ENCODE measurements around the gene RTP3.
A peak's percentile ranks its signal among the peaks of the same experiment; 100 is the strongest.

The RTP3 gene

DNA sequence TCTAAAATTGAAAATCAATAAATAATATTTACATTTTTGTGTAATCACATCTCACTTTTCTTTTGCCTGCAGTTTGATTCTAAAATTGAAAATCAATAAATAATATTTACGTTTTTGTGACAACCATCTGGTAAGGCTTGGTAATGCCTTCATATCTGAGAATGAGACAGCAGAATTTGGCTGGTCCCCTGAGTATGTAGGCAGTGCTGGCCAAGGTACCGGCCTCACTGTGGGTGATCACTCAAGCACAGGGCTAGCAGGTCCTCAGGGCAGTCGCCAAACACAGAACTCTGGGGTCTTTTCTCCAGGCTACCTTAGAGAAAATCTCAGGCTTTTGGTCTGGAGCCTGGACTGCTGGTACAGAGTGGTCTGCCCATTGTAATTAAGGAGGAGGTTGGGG lies 26.2 kb downstream of the RTP3 start:
- H3K4me3 ChIP-seq (ENCODE audit: low read length), result no peak overlapping the region
- DNase-seq (ENCODE audit: low read depth), result no peak
- TF ChIP-seq, protein P1, sequence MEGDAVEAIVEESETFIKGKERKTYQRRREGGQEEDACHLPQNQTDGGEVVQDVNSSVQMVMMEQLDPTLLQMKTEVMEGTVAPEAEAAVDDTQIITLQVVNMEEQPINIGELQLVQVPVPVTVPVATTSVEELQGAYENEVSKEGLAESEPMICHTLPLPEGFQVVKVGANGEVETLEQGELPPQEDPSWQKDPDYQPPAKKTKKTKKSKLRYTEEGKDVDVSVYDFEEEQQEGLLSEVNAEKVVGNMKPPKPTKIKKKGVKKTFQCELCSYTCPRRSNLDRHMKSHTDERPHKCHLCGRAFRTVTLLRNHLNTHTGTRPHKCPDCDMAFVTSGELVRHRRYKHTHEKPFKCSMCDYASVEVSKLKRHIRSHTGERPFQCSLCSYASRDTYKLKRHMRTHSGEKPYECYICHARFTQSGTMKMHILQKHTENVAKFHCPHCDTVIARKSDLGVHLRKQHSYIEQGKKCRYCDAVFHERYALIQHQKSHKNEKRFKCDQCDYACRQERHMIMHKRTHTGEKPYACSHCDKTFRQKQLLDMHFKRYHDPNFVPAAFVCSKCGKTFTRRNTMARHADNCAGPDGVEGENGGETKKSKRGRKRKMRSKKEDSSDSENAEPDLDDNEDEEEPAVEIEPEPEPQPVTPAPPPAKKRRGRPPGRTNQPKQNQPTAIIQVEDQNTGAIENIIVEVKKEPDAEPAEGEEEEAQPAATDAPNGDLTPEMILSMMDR (IDR thresholded peaks at IDR 0.05; ENCODE audit: insufficient read depth, low read depth, low read length, missing control alignments), result no peak

DNA sequence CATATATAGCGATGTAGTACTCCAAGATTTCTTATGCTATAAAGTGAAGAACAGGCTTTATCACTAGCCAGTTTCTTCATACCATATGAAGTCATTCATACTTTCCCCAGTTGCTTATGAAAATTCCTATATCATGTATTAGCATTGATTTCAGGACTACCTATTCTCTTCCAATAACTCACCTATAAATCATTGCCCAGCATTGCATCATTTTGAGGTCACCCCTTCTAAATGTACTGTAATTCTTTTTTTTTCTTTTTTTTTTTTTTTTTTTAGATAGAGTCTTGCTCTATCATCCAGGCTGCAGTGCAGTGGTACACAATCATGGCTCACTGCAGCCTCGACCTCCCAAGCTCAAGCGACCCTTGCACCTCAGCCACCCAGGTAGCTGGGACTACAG lies 27.1 kb downstream of the RTP3 start:
- H3K4me3 ChIP-seq (ENCODE audit: low read length), result no peak overlapping the region
- TF ChIP-seq, protein P1 (IDR thresholded peaks at IDR 0.05; ENCODE audit: insufficient read depth, low read depth, low read length, missing control alignments), result no peak
- DNase-seq (ENCODE audit: low read depth), result no peak

DNA sequence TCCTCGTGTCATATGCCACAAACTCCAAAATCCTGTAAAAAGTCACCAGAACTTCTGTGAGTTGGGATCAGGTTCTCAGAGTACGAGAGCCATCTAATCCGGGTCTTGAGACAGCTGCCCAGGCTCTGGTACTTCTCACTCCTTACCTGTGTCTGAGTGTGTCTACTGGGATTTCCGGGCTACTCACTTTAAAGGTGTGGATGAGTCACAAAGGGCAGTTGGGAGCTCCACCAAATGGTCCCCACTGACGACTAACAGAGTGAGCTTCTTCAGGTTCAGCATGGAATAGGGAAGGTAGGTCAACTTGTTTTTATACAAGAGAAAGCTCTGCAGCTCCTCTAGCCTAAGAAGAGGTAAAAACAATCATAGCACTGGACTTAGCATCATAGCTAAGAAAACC lies 29.5 kb downstream of the RTP3 start:
- H3K4me3 ChIP-seq (ENCODE audit: low read length), result no peak overlapping the region
- DNase-seq (ENCODE audit: low read depth), result peak; percentile 58
- TF ChIP-seq, protein P1 (IDR thresholded peaks at IDR 0.05; ENCODE audit: insufficient read depth, low read depth, low read length, missing control alignments), result no peak

DNA sequence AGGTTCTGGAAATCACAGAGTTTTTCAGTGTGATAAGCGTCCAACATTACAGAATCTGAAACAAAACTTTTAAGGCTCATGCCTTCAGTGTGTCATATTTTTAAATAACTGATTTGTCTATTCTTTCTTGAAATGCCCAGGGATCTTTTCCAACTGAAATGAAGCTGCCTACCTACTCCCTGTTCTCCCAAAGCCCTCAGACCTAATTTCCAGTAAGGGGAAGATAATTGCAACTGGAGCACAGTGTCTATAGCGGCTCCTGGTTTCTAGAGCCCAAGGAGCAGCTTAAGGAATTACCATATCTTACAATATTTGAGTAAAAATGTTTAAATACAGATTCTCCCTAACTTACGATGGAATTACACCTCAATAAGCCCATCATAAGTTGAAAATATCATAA lies 35.3 kb downstream of the RTP3 start:
- TF ChIP-seq, protein P1 (IDR thresholded peaks at IDR 0.05; ENCODE audit: insufficient read depth, low read depth, low read length, missing control alignments), result no peak
- no peak overlapping the region for H3K4me3 ChIP-seq (ENCODE audit: low read length)
- no peak for DNase-seq (ENCODE audit: low read depth)

DNA sequence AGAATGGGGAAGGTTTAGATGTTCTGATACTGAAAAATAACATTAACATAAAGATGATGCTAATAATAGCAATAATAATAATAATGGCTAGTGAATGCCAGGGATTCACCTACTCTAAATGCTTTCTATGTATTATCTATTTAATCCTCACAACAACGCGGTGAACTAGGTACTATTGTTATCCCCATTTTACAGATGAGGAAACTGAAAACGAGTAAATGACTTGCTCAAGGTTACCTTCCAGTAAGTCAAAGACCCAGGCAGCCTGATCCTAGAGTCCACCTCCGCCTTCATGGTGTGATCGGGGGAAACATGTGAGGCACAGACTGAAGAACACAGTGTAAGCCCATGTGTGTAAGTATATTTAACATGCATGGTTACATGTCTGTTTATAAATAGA lies 38.0 kb downstream of the RTP3 start:
- no peak overlapping the region for H3K4me3 ChIP-seq (ENCODE audit: low read length)
- no peak for DNase-seq (ENCODE audit: low read depth)
- TF ChIP-seq, protein P1 (IDR thresholded peaks at IDR 0.05; ENCODE audit: insufficient read depth, low read depth, low read length, missing control alignments), result no peak

DNA sequence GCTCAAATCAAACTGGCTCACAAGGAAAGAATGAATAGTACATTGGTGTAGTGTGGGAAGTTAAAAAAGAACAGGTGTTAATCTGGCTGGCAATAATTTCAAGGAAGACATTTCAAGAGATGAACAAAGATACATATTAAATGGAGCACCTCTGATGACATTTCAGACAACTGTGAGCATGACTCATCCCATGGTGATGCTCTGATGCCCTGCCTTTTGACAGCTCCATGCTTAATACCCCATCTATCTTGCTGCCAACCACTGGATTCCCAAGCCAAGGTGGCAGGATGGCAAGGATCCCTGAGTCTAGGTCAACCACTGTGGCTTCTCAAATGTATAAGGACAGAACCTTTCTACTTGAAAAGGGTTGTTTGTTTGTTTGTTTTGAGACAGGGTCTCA lies 39.0 kb downstream of the RTP3 start:
- no peak for DNase-seq (ENCODE audit: low read depth)
- H3K4me3 ChIP-seq (ENCODE audit: low read length), result no peak overlapping the region
- TF ChIP-seq, protein P1 (IDR thresholded peaks at IDR 0.05; ENCODE audit: insufficient read depth, low read depth, low read length, missing control alignments), result no peak

DNA sequence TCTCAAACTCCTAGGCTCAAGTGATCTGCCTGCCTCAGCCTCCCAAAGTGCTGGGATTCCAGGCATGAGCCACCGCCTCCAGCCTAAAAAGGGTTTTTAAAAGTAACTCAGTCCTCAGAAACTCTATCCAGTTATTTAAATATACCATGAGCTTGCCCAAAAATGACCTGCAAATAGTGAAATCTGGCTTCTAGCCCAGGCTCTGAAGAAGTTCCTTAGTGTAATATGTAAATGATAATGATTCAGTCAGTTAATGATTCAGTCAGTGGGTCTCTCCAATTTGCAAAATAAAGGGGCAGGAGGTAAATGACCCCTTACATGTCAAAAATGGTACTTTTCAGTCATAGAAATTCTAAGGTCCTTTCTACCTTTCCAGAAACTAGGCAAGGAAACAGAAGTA lies 39.5 kb downstream of the RTP3 start:
- TF ChIP-seq, protein P1 (IDR thresholded peaks at IDR 0.05; ENCODE audit: insufficient read depth, low read depth, low read length, missing control alignments), result no peak
- no peak for DNase-seq (ENCODE audit: low read depth)
- no peak overlapping the region for H3K4me3 ChIP-seq (ENCODE audit: low read length)
